ENCODE measurements around the gene PSMD1.
"Not testable (repeated sequence)": the region's sequence is repeated elsewhere in the genome, so short reads cannot be mapped to it uniquely, and the experiment has no call there.

PSMD1 gene

GRCh38 chr2:231056453-231057416 is at the start of gene PSMD1:
TSS of gene PSMD1 (plus strand) at chr2:231056867. CDS start at chr2:231057026, 159 bp downstream.
- peak; percentile 82 to 91 for DNase-seq

- DNase-seq: no peak
Measured at GRCh38 chr2:231007286-231008098, 49.2 kb upstream of the PSMD1 start.

- no peak for DNase-seq
Measured at GRCh38 chr2:231008131-231008530, 48.5 kb upstream of the PSMD1 start.

- no peak for DNase-seq
Measured at GRCh38 chr2:231009236-231009919, 47.3 kb upstream of the PSMD1 start.

GRCh38 chr2:231010201-231010730 is 46.4 kb upstream of the PSMD1 start:
- DNase-seq: no peak

- DNase-seq: no peak
Measured at GRCh38 chr2:231011526-231011925, 45.1 kb upstream of the PSMD1 start.

GRCh38 chr2:231012463-231012862 is 44.2 kb upstream of the PSMD1 start:
- no peak for DNase-seq

- DNase-seq: no peak
Measured at GRCh38 chr2:231013820-231014219, 42.8 kb upstream of the PSMD1 start.

- no peak for DNase-seq
Measured at GRCh38 chr2:231015478-231015877, 41.2 kb upstream of the PSMD1 start.

- no peak for DNase-seq
Measured at GRCh38 chr2:231015926-231016325, 40.7 kb upstream of the PSMD1 start.

- no peak for DNase-seq
Measured at GRCh38 chr2:231016566-231017230, 40.0 kb upstream of the PSMD1 start.

- DNase-seq: peak in 1 of 2 experiments; percentile 5
Measured at GRCh38 chr2:231017231-231017598, 39.5 kb upstream of the PSMD1 start.

GRCh38 chr2:231018184-231018583 is 38.5 kb upstream of the PSMD1 start:
- DNase-seq: no peak

- not testable (repeated sequence) for DNase-seq
Measured at GRCh38 chr2:231025059-231025458, 31.6 kb upstream of the PSMD1 start.

- DNase-seq: no peak
Measured at GRCh38 chr2:231028889-231029288, 27.8 kb upstream of the PSMD1 start.

GRCh38 chr2:231029563-231029962 is 27.1 kb upstream of the PSMD1 start:
- no peak for DNase-seq

- no peak for DNase-seq
Measured at GRCh38 chr2:231030725-231031124, 25.9 kb upstream of the PSMD1 start.

GRCh38 chr2:231032575-231033140 is 24.0 kb upstream of the PSMD1 start:
- DNase-seq: no peak

GRCh38 chr2:231033147-231034132 is 23.2 kb upstream of the PSMD1 start:
- DNase-seq: no peak

- no peak for DNase-seq
Measured at GRCh38 chr2:231034291-231034882, 22.3 kb upstream of the PSMD1 start.

All from NCI-H1930 (cell line).